ENCODE results near the gene APOL2. TPM values are rescaled to one million over a fixed set of nuclear protein-coding genes. Genes with fewer than 3 reads are reported as not detected.

Gene APOL2
- total RNA-seq, 4 donors from 2014 or later = 39.0 to 121 (median 66.6) TPM

GRCh38 chr22:36244522-36245391 is 5.4 kb upstream of the APOL2 start:
- TF ChIP-seq, protein P1, sequence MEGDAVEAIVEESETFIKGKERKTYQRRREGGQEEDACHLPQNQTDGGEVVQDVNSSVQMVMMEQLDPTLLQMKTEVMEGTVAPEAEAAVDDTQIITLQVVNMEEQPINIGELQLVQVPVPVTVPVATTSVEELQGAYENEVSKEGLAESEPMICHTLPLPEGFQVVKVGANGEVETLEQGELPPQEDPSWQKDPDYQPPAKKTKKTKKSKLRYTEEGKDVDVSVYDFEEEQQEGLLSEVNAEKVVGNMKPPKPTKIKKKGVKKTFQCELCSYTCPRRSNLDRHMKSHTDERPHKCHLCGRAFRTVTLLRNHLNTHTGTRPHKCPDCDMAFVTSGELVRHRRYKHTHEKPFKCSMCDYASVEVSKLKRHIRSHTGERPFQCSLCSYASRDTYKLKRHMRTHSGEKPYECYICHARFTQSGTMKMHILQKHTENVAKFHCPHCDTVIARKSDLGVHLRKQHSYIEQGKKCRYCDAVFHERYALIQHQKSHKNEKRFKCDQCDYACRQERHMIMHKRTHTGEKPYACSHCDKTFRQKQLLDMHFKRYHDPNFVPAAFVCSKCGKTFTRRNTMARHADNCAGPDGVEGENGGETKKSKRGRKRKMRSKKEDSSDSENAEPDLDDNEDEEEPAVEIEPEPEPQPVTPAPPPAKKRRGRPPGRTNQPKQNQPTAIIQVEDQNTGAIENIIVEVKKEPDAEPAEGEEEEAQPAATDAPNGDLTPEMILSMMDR (IDR thresholded peaks at IDR 0.05; ENCODE audit: low read depth) = no peak

GRCh38 chr22:36243986-36244385 is 4.7 kb upstream of the APOL2 start:
- TF ChIP-seq, protein P1 (IDR thresholded peaks at IDR 0.05; ENCODE audit: low read depth) = no peak

DNA sequence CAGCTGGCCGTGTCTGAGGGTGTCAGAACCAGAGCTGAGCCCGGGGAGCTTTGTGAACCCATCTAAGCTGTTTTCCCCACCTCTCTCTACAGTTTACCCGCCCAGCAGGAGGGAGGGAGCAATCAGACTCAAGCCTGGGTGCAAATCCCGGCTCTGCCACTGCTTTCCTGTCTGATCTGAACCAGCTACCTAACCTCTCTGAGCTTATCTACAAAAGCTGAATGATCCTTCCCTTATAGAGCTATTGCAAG is 252 bp downstream of the APOL2 start:
- TF ChIP-seq, protein P1 (IDR thresholded peaks at IDR 0.05; ENCODE audit: low read depth) = no peak

GRCh38 chr22:36238373-36239149 is 766 bp downstream of the APOL2 start:
- TF ChIP-seq, protein P1 (IDR thresholded peaks at IDR 0.05; ENCODE audit: low read depth) = no peak

DNA sequence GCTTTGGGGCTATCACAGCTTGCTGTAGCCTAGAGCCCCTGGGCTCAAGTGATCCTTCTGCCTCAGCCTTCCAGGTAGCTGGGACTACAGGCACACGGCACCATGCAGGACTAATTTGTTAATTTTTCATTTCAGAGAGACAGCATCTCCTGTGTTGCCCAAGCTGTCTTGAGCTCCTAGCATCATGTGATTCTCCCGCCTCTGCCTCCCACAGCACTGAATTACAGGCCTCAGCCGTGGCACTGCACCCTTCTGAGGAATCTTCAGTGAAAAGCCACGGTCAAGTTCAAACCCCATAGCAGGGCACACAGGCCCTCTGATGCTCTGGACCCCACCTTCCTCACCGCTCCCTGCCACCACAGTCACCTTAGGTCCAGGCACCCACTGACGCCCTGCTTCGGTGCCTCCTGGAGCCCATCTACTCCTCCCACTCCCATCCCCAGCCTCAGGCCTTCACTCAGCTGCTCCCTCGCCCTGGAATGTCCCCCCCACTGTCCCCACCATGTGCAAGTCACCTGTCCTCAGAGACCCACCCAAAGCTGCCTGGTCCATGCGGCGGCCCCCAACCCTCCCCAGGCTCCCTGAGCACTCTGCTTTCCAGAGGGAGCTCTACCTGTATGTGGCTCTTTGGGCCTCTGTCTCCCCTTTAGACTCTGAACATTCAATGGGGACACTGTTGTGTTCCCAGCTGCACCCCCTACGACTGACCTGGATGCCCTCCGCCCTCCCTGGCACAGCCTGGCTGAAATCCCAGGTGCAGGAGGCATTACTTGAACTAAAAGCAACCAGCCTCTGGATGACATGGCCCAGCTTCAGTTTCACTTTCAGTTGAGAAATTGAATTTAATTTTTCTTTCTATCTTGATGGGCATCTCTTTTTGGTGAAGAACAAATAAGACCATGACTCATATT is 1.6 kb downstream of the APOL2 start:
- TF ChIP-seq, protein P1 (IDR thresholded peaks at IDR 0.05; ENCODE audit: low read depth) = no peak

DNA sequence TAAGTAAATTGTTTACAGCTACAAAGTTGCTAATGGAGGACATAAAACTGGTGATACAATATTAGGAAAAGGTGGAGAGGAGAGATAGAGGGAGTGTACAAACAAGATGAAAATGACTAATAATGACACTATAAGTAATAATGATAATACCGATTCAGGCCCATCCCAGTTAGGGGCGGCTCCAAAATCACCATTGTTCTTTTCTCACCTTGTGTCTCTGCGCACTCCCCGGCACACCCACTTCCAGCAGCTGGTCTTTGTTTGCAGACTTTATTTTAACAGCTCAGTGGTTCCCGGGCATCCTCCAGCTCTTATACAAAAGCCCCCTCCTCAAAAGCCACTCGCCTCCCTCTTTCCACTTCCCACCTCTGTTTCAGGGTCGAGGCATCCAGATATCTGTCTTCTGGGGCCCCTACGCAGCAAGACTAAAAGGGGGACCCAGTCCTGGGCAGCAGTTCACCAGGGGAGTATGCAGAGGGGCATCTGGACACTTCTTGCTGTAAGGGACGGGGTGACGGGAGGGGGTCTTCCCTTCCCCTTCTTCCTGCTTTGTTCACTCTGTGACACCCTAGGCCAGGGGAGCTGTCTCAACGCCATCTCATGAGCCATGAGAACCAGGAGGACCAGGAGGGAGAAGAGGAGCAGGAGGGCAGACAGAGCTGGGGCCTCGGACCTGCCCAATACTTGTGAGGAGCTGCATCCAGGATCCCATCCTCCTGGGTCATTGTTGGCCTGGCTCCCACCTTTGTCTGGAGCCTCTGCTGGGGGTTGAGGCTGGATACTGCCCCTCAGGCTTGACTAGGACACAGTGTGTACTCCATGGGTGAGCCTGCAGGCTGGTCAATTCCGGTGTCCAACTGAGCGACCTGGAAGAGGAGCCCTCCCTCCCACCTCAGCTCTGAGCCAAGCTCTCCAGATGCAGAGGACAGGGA is 2.7 kb downstream of the APOL2 start:
- TF ChIP-seq, protein P1 (IDR thresholded peaks at IDR 0.05; ENCODE audit: low read depth) = no peak

Data from subcutaneous adipose tissue (tissue), 4 donors.